GM23338 (cell line): ENCODE data around the gene ZNF664. TPM values are rescaled to one million over a fixed set of nuclear protein-coding genes. Genes with fewer than 3 reads are reported as not detected.

ENCODE experiments used
- ATAC-seq: fragments of 200-7000 bp; cut with Tn5 transposase; 3 replicates; pipeline ENCODE4 v1.9.1; 2020
- DNase-seq: peaks from one replicate; pipeline ENCODE4 v3.0.0-alpha.2; 2015; ENCODE audit warnings: low spot score
- H2AFZ ChIP-seq: fragments of 200-600 bp; sonication (generic); 2 replicates; pipeline ENCODE4 v1.8.0; 2016; ENCODE audit warnings: antibody characterized with exemption, mild to moderate bottlenecking, moderate library complexity
- H3F3A ChIP-seq: fragments of 200-600 bp; sonication (generic); replicated peaks from 2 replicates; pipeline ENCODE4 v1.8.0; 2017; ENCODE audit warnings: antibody characterized with exemption, mixed run types, low read depth
- H3K27ac ChIP-seq: fragments of 200-600 bp; sonication (generic); 2 replicates; pipeline ENCODE4 v1.6.1; 2016; ENCODE audit warnings: low read depth
- H3K27me3 ChIP-seq: fragments of 200-600 bp; sonication (generic); 2 replicates; pipeline ENCODE4 v1.8.0; 2016; ENCODE audit warnings: mild to moderate bottlenecking, mixed run types, moderate library complexity; ENCODE audit not compliant: insufficient read depth
- H3K36me3 ChIP-seq: fragments of 200-600 bp; sonication (generic); 2 replicates; pipeline ENCODE4 v1.8.0; 2016; ENCODE audit warnings: mild to moderate bottlenecking; ENCODE audit not compliant: insufficient read depth
- H3K4me1 ChIP-seq: fragments of 200-600 bp; sonication (generic); 2 replicates; pipeline ENCODE4 v1.8.0; 2016; ENCODE audit warnings: mild to moderate bottlenecking, moderate library complexity; ENCODE audit not compliant: insufficient read depth
- H3K4me2 ChIP-seq: fragments of 200-600 bp; sonication (generic); 2 replicates; pipeline ENCODE4 v1.7.1; 2017; ENCODE audit warnings: mixed run types
- H3K4me3 ChIP-seq: fragments of 200-600 bp; sonication (generic); 2 replicates; pipeline ENCODE4 v1.6.1; 2016; ENCODE audit warnings: mixed run types
- H3K79me2 ChIP-seq: fragments of 200-600 bp; sonication (generic); replicated peaks from 2 replicates; pipeline ENCODE4 v1.8.0; 2017; ENCODE audit warnings: mild to moderate bottlenecking; ENCODE audit not compliant: insufficient read depth
- H3K9me2 ChIP-seq: fragments of 200-600 bp; sonication (generic); 2 replicates; pipeline ENCODE4 v1.8.0; 2017; ENCODE audit not compliant: insufficient read depth
- H4K20me1 ChIP-seq: fragments of 200-600 bp; sonication (generic); replicated peaks from 2 replicates; pipeline ENCODE4 v1.8.0; 2017; ENCODE audit warnings: mild to moderate bottlenecking; ENCODE audit not compliant: insufficient read depth
- H3K27ac Mint-ChIP-seq: 2 replicates; pipeline ENCODE4 v1.8.0; 2020; ENCODE audit warnings: inconsistent platforms, mild to moderate bottlenecking, moderate library complexity, mixed read lengths
- H3K27me3 Mint-ChIP-seq: 3 replicates; pipeline ENCODE4 v1.8.0; 2022; ENCODE audit warnings: low read depth, mild to moderate bottlenecking, moderate library complexity, mixed read lengths, inconsistent platforms; ENCODE audit not compliant: insufficient read depth, poor library complexity
- H3K36me3 Mint-ChIP-seq: 3 replicates; pipeline ENCODE4 v1.8.0; 2021; ENCODE audit warnings: low read depth, mild to moderate bottlenecking, inconsistent platforms, moderate library complexity, mixed read lengths
- H3K4me1 Mint-ChIP-seq: 3 replicates; pipeline ENCODE4 v1.8.0; 2020; ENCODE audit warnings: mild to moderate bottlenecking, inconsistent platforms, mixed read lengths
- H3K4me3 Mint-ChIP-seq: 3 replicates; pipeline ENCODE4 v1.8.0; 2021; ENCODE audit warnings: moderate library complexity, mild to moderate bottlenecking, inconsistent platforms, mixed read lengths
- H3K9me3 Mint-ChIP-seq: 3 replicates; pipeline ENCODE4 v1.8.0; 2020; ENCODE audit warnings: moderate library complexity, mild to moderate bottlenecking, inconsistent platforms, mixed read lengths
- CREB1 ChIP-seq: fragments of 250-450 bp; sonication (Bioruptor Pico); IDR thresholded peaks from 2 replicates; pipeline ENCODE4 v1.5.0; 2020; ENCODE audit warnings: low read depth, mild to moderate bottlenecking, moderate library complexity
- JUNB ChIP-seq: IDR thresholded peaks from one replicate; pipeline ENCODE4 v1.6.1; 2016; ENCODE audit warnings: antibody characterized with exemption; ENCODE audit not compliant: unreplicated experiment
- POLR2AphosphoS5 ChIP-seq: IDR thresholded peaks from 2 replicates; pipeline ENCODE4 v1.6.1; 2016; ENCODE audit warnings: antibody characterized with exemption, low read depth
- ZNF114 ChIP-seq: fragments of 250-450 bp; sonication (Bioruptor Pico); IDR thresholded peaks from 2 replicates; pipeline ENCODE4 v1.5.0; 2020; ENCODE audit warnings: mild to moderate bottlenecking, moderate library complexity
- polyA plus RNA-seq: library from polyadenylated mRNA; unstranded; fragments of >200 nt; fragmentation: Nextera tagmentation; extraction: Ambion mirVana; gene quantifications from 2 replicates; pipeline ENCODE4 v1.2.1, GENCODE V29; 2016
- total RNA-seq: library from RNA; depleted of rRNA; stranded (reverse); fragments of >200 nt; shearing (Covaris generic); gene quantifications from 2 replicates; pipeline ENCODE4 v1.2.3, GENCODE V29; 2014
- TF ChIP-seq, protein P1 (sequence below): fragments of 250-450 bp; sonication (Bioruptor Pico); IDR thresholded peaks from 2 replicates; pipeline ENCODE4 v1.5.0; 2020; ENCODE audit warnings: mild to moderate bottlenecking, moderate library complexity
- TF ChIP-seq, protein P2 (sequence below): IDR thresholded peaks from 2 replicates; pipeline ENCODE4 v1.6.1; 2016; ENCODE audit warnings: antibody characterized with exemption

The ZNF664 gene
- total and polyA plus RNA-seq, 2 experiments from 2014 or later = 8.1 to 35.2 TPM

DNA sequence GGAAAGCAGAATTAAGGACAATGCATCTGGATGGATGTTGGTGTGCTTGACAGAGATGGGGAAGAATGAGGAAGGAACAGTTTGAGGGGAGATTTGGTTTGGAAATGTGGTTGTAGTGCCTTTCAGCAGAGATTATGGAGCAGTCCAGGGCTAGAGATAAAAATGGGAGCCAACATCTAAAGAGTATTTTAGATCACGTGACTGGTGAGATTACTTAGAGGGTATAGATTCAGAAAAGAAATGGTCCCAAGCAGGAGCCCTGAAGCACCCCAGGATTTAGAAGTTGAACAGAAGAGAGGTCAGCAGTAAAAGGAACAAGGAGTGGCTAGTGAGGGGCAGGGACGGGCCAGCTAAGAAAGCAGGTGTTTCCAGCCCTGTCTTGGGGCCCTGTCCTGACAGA is 29.6 kb downstream of the ZNF664 start (continued):
- TF ChIP-seq ZNF114 = no peak
- no peak for TF ChIP-seq CREB1
- TF ChIP-seq JUNB = no peak

DNA sequence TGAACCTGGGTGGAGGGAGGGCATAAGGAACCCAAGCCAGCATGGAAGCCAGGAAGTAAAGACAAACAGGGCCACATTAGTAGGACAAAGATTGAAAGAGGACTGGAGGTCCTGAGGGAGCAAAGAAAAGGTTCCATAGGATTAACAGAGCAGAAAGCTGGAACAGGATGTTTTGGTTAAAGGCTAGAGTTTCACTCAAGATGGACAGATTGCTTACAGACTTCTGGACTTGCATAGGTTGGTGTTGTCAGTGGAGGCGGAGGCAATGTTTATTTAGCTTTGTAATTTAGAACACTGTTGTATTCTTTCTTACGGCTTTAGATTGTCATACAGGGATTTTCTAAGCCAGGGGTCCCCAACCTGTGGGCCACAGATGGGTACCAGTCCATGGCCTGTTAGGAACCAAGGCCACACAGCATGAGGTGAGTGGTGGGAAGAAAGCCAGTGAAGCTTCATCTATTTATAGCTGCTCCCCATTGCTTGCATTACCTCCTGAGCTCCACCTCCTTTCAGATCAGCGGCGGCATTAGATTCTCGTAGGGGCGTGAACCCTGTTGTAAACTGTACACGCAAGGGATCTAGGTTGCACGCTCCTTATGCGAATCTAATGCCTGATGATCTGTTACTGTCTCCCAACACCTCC is 31.3 kb downstream of the ZNF664 start:
- H3K4me1 ChIP-seq = no peaks in the 10 kb centered on the region; the same call in 1 of the 2 replicates
- no peaks in the 10 kb centered on the region; the same call in 2 of the 3 replicates for H3K36me3 Mint-ChIP-seq
- peaks cover 8% of the 10 kb centered on the region; the same call in 1 of the 2 replicates for H4K20me1 ChIP-seq
- H3K4me2 ChIP-seq = no peak overlapping the region
- TF ChIP-seq CREB1 (no peak), POLR2AphosphoS5 (no peak), ZNF114 (no peak)
- TF ChIP-seq, protein P1, sequence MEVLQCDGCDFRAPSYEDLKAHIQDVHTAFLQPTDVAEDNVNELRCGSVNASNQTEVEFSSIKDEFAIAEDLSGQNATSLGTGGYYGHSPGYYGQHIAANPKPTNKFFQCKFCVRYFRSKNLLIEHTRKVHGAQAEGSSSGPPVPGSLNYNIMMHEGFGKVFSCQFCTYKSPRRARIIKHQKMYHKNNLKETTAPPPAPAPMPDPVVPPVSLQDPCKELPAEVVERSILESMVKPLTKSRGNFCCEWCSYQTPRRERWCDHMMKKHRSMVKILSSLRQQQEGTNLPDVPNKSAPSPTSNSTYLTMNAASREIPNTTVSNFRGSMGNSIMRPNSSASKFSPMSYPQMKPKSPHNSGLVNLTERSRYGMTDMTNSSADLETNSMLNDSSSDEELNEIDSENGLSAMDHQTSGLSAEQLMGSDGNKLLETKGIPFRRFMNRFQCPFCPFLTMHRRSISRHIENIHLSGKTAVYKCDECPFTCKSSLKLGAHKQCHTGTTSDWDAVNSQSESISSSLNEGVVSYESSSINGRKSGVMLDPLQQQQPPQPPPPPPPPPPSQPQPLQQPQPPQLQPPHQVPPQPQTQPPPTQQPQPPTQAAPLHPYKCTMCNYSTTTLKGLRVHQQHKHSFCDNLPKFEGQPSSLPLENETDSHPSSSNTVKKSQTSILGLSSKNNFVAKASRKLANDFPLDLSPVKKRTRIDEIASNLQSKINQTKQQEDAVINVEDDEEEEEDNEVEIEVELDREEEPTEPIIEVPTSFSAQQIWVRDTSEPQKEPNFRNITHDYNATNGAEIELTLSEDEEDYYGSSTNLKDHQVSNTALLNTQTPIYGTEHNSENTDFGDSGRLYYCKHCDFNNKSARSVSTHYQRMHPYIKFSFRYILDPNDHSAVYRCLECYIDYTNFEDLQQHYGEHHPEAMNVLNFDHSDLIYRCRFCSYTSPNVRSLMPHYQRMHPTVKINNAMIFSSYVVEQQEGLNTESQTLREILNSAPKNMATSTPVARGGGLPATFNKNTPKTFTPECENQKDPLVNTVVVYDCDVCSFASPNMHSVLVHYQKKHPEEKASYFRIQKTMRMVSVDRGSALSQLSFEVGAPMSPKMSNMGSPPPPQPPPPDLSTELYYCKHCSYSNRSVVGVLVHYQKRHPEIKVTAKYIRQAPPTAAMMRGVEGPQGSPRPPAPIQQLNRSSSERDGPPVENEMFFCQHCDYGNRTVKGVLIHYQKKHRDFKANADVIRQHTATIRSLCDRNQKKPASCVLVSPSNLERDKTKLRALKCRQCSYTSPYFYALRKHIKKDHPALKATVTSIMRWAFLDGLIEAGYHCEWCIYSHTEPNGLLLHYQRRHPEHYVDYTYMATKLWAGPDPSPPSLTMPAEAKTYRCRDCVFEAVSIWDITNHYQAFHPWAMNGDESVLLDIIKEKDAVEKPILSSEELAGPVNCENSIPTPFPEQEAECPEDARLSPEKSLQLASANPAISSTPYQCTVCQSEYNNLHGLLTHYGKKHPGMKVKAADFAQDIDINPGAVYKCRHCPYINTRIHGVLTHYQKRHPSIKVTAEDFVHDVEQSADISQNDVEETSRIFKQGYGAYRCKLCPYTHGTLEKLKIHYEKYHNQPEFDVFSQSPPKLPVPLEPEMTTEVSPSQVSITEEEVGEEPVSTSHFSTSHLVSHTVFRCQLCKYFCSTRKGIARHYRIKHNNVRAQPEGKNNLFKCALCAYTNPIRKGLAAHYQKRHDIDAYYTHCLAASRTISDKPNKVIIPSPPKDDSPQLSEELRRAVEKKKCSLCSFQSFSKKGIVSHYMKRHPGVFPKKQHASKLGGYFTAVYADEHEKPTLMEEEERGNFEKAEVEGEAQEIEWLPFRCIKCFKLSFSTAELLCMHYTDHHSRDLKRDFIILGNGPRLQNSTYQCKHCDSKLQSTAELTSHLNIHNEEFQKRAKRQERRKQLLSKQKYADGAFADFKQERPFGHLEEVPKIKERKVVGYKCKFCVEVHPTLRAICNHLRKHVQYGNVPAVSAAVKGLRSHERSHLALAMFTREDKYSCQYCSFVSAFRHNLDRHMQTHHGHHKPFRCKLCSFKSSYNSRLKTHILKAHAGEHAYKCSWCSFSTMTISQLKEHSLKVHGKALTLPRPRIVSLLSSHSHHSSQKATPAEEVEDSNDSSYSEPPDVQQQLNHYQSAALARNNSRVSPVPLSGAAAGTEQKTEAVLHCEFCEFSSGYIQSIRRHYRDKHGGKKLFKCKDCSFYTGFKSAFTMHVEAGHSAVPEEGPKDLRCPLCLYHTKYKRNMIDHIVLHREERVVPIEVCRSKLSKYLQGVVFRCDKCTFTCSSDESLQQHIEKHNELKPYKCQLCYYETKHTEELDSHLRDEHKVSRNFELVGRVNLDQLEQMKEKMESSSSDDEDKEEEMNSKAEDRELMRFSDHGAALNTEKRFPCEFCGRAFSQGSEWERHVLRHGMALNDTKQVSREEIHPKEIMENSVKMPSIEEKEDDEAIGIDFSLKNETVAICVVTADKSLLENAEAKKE (CRISPR knock-in tag) = no peak
- TF ChIP-seq, protein P2, sequence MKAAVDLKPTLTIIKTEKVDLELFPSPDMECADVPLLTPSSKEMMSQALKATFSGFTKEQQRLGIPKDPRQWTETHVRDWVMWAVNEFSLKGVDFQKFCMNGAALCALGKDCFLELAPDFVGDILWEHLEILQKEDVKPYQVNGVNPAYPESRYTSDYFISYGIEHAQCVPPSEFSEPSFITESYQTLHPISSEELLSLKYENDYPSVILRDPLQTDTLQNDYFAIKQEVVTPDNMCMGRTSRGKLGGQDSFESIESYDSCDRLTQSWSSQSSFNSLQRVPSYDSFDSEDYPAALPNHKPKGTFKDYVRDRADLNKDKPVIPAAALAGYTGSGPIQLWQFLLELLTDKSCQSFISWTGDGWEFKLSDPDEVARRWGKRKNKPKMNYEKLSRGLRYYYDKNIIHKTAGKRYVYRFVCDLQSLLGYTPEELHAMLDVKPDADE = no peak
- H3K36me3 ChIP-seq = no peaks in the 10 kb centered on the region; the same call in 1 of the 2 replicates
- no peaks in the 10 kb centered on the region for H3K27me3 ChIP-seq
- no peak overlapping the region for H3K27ac ChIP-seq
- DNase-seq (no peak), ATAC-seq (no peak)
- no peak overlapping the region for H3K4me3 Mint-ChIP-seq
- no peaks in the 10 kb centered on the region for H3F3A ChIP-seq
- H3K9me3 Mint-ChIP-seq = no peaks in the 10 kb centered on the region
- peaks cover 3% of the 10 kb centered on the region for H3K27me3 Mint-ChIP-seq
- H2AFZ ChIP-seq = no peak overlapping the region
- H3K27ac Mint-ChIP-seq = no peak overlapping the region
- H3K79me2 ChIP-seq = no peaks in the 10 kb centered on the region
- no peaks in the 10 kb centered on the region for H3K9me2 ChIP-seq
- H3K4me3 ChIP-seq = no peak overlapping the region
- peaks cover 20% of the 10 kb centered on the region for H3K4me1 Mint-ChIP-seq
